ENCODE results near the gene NFKBIA.
"Not testable (repeated sequence)": the region's sequence is repeated elsewhere in the genome, so short reads cannot be mapped to it uniquely, and the experiment has no call there.

Gene NFKBIA

DNA sequence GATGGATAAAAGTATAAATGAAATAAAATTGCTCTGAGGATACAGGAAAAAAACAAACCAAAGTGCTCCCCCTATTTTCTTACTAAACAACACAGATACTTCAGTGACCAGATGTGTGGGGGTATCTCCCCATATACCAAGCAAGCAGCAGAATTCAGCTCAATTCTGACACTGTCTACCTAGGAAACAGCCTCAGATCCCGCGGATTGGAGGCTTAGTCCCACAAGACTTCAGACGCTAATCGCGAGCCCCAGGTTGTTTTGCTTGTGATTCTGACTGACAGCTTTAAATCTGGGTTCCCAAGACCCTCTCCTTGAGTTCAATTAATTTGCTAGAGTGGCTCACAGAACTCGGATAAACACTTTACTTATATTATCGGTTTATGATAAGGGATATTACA lies 17.3 kb downstream of the NFKBIA start:
- peaks cover 10% of the 10 kb centered on the region for H3K4me1 ChIP-seq (ENCODE audit: control insufficient read depth, low read depth, low read length)
- no peak overlapping the region for H3K4me3 ChIP-seq (ENCODE audit: low read length)
- H3K9me3 ChIP-seq (ENCODE audit: control insufficient read depth, low read depth, low read length): no peaks in the 10 kb centered on the region
- no peak overlapping the region for H3K9ac ChIP-seq (ENCODE audit: low read length)
- H3K27me3 ChIP-seq (ENCODE audit: control insufficient read depth, insufficient read depth, low read length): no peaks in the 10 kb centered on the region
- H3K27ac ChIP-seq (ENCODE audit: low read length): no peak overlapping the region
- H3K36me3 ChIP-seq (ENCODE audit: control insufficient read depth, low read depth, low read length): no peaks in the 10 kb centered on the region

DNA sequence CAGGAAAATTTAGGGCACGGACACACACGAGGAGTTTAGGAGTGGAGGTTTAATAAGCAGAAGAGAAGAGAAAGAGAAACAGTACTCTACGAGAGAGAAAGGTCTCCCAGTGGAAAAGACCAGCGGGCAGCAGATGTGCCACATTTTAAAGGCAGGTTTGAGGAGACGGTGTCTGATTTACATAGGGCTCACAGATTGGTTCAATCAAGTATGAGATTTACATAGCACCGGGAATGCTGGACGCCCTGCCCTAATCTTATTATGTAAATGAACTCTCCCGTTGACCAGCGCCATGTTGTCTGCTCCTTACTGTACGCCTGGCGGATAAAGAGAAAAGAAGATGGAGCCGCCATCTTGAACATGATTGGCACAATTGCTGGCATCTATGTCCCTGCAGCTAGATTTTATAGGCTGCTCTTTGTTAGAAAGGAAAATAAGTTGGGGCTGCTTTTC lies 17.9 kb downstream of the NFKBIA start:
- Histone ChIP-seq H3K27me3 (ENCODE audit: control insufficient read depth, insufficient read depth, low read length) (no peaks in the 10 kb centered on the region), H3K4me3 (ENCODE audit: low read length) (no peak overlapping the region), H3K27ac (ENCODE audit: low read length) (no peak overlapping the region), H3K9me3 (ENCODE audit: control insufficient read depth, low read depth, low read length) (no peaks in the 10 kb centered on the region), H3K36me3 (ENCODE audit: control insufficient read depth, low read depth, low read length) (no peaks in the 10 kb centered on the region), H3K9ac (ENCODE audit: low read length) (no peak overlapping the region), H3K4me1 (ENCODE audit: control insufficient read depth, low read depth, low read length) (peaks cover 10% of the 10 kb centered on the region)

DNA sequence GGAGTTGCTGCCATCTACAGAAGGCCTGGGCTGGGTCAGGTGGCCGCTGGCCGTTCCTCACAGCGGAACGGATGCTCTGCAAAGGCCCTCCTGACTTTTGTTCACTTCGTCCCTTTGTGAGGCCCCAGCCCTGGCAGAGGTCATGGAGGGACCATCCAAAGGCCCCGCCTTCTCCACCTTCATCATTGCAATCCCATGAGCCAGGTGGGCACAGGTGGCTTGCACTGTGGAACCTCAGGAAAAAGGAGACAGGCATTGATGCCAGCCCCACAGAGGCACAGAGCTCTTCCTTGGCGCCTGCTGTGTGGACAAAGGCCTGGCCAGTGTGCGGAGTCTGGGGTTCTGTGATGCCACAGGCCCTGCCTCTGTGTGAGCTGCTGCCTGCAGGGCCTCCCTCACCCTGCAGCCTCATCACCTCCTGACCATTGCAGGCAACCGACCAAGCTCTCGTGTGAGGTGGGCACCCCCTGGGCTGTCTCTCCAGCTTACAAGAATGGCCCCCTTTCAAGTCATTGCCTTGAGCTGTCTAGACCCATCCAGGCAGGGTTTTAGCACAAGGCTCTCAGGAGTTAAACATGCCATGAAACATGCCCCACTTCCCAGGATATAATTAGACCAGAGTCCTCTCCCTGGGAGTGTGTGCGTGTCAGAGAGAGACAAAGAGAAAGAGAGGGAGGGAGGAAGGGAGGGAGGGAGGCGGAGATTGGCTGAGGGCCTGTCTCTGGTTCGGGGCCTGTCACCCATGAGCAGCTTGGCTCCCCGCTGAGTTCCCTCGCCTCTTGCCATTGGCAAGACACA lies 19.3 kb downstream of the NFKBIA start:
- no peak overlapping the region for H3K9ac ChIP-seq (ENCODE audit: low read length)
- no peaks in the 10 kb centered on the region for H3K9me3 ChIP-seq (ENCODE audit: control insufficient read depth, low read depth, low read length)
- no peaks in the 10 kb centered on the region for H3K36me3 ChIP-seq (ENCODE audit: control insufficient read depth, low read depth, low read length)
- no peaks in the 10 kb centered on the region for H3K27me3 ChIP-seq (ENCODE audit: control insufficient read depth, insufficient read depth, low read length)
- H3K4me3 ChIP-seq (ENCODE audit: low read length): no peak overlapping the region
- H3K27ac ChIP-seq (ENCODE audit: low read length): no peak overlapping the region
- peaks cover 10% of the 10 kb centered on the region for H3K4me1 ChIP-seq (ENCODE audit: control insufficient read depth, low read depth, low read length)

DNA sequence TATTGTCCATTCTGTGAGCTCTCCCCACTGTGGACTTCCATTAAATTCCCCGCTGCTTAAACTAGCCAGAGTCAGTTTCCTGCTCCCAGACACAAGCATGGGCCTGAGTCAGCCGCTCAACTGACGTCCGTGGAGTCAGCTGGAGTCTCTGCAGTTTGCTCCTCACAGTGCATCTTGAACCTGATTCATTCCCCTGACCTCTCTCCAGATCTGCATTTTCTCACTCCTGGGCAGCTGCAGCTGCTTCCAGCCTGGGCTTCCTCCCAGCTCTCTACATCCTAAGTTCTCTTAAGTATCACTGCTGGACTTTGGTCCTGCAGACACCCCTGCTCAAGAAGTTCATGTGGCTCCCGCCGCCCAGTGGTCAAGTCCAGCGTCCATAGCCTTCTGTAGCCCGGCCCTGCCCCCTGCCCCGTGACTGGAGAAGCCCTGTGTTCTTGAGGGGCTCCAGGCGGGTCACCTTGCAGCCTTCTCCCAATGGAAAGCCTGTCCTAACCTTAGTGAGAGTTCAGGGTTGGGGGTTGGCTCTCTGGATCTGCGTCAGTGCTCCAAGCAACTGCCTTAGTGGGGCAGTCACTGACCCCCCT lies 20.0 kb downstream of the NFKBIA start:
- H3K4me3 ChIP-seq (ENCODE audit: low read length): no peak overlapping the region
- no peaks in the 10 kb centered on the region for H3K27me3 ChIP-seq (ENCODE audit: control insufficient read depth, insufficient read depth, low read length)
- no peaks in the 10 kb centered on the region for H3K36me3 ChIP-seq (ENCODE audit: control insufficient read depth, low read depth, low read length)
- H3K27ac ChIP-seq (ENCODE audit: low read length): no peak overlapping the region
- no peaks in the 10 kb centered on the region for H3K9me3 ChIP-seq (ENCODE audit: control insufficient read depth, low read depth, low read length)
- peaks cover 10% of the 10 kb centered on the region for H3K4me1 ChIP-seq (ENCODE audit: control insufficient read depth, low read depth, low read length)
- no peak overlapping the region for H3K9ac ChIP-seq (ENCODE audit: low read length)

DNA sequence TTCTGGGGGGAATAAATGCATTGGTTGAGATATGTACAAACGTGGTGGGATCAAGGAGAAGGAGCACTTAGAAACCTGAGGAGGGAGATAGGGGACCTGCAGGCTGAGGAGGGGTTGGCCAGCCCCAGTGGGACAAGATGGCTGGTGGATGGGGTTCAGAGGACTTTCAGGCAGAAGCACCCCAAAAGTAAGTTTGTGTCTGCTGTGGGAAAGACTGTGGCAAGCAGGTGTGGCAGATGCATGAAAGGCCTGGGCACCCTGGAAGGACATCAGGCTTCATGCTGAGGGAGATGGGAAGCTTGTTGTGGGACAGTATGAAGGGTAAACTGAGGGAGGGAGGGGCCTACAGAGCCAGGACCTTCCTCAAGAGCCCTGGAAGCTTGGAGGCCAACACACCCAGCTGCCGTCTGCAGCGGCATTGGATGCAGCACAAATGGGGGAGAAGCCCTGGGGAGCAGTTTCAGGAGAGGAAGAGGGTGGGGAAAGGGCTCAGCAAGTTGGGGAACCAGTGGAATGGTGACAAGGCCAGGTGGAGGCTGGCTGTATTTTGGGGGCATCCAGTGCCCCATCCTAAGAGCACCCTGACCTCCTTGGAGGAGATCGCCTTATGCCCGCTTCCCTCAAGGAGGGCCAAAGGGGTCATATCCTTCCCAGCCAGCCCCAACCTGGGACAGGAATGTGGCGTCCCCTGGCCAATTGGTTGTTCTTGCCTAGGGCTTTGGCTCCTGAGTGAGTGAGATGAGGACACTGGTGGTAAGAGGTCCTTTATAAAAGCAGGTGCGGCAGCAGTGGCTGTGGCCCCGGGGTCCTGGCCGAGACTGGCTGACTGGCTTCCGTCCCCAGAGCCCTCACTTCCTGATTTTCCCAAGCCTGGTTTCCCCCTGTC lies 20.7 kb downstream of the NFKBIA start:
- Histone ChIP-seq H3K9ac (ENCODE audit: low read length) (no peak overlapping the region), H3K9me3 (ENCODE audit: control insufficient read depth, low read depth, low read length) (no peaks in the 10 kb centered on the region), H3K4me3 (ENCODE audit: low read length) (no peak overlapping the region), H3K27ac (ENCODE audit: low read length) (no peak overlapping the region), H3K27me3 (ENCODE audit: control insufficient read depth, insufficient read depth, low read length) (no peaks in the 10 kb centered on the region), H3K4me1 (ENCODE audit: control insufficient read depth, low read depth, low read length) (peaks cover 4% of the 10 kb centered on the region), H3K36me3 (ENCODE audit: control insufficient read depth, low read depth, low read length) (no peaks in the 10 kb centered on the region)

DNA sequence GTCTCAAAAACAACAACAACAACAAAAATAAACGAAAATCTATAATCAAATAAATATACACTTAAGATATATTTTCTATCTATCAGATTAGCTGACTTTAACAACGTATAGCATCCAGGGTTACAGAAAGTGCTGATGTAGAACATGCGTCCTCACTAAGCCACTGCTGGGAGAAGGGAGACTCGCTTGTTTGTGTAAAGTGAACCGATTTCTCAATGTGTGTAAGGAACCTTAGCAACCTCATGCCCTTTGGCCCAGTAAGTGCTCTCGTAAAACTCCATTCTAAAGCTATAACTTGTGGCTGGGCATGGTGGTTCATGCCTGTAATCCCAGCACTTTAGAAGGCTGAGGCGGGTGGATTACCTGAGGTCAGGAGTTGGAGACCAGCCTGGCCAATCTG lies 23.8 kb downstream of the NFKBIA start:
- no peak overlapping the region for H3K27ac ChIP-seq (ENCODE audit: low read length)
- no peaks in the 10 kb centered on the region for H3K27me3 ChIP-seq (ENCODE audit: control insufficient read depth, insufficient read depth, low read length)
- H3K4me3 ChIP-seq (ENCODE audit: low read length): no peak overlapping the region
- H3K36me3 ChIP-seq (ENCODE audit: control insufficient read depth, low read depth, low read length): no peaks in the 10 kb centered on the region
- H3K9ac ChIP-seq (ENCODE audit: low read length): no peak overlapping the region
- H3K4me1 ChIP-seq (ENCODE audit: control insufficient read depth, low read depth, low read length): peaks cover 2% of the 10 kb centered on the region
- no peaks in the 10 kb centered on the region for H3K9me3 ChIP-seq (ENCODE audit: control insufficient read depth, low read depth, low read length)

DNA sequence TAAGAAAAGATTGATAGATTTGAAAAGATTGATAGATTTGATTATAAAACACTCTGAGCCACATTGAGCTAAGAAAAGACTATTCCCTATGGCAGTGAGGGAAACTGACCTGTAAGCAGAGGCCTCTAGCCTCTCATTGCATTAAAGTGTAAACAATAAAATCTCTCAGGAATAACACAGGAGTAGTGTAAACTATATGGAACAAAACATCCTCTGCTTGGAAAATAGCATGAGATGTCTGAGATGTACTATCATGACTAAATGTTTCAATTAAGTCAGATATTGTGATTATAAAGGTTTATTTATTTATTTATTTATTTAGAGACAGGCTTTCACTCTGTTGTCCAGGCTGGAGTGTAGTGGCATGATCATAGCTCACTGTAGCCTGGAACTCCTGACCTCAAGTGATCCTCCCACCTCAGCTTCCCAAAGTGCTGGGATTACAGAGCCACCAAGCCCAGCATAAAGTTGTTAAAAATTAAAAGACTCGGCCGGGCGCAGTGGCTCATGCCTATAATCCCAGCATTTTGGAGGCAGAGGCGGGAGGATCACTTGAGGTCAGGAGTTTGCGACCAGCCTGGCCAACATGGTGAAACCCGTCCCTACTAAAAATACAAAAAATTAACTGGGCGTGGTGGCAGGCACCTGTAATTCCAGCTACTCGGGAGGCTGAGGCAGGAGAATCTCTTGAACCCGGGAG lies 25.2 kb downstream of the NFKBIA start:
- H3K27me3 ChIP-seq (ENCODE audit: control insufficient read depth, insufficient read depth, low read length); H3K36me3 ChIP-seq (ENCODE audit: control insufficient read depth, low read depth, low read length); H3K4me1 ChIP-seq (ENCODE audit: control insufficient read depth, low read depth, low read length); H3K9me3 ChIP-seq (ENCODE audit: control insufficient read depth, low read depth, low read length); H3K9ac ChIP-seq (ENCODE audit: low read length); H3K27ac ChIP-seq (ENCODE audit: low read length); H3K4me3 ChIP-seq (ENCODE audit: low read length): not testable (repeated sequence)

DNA sequence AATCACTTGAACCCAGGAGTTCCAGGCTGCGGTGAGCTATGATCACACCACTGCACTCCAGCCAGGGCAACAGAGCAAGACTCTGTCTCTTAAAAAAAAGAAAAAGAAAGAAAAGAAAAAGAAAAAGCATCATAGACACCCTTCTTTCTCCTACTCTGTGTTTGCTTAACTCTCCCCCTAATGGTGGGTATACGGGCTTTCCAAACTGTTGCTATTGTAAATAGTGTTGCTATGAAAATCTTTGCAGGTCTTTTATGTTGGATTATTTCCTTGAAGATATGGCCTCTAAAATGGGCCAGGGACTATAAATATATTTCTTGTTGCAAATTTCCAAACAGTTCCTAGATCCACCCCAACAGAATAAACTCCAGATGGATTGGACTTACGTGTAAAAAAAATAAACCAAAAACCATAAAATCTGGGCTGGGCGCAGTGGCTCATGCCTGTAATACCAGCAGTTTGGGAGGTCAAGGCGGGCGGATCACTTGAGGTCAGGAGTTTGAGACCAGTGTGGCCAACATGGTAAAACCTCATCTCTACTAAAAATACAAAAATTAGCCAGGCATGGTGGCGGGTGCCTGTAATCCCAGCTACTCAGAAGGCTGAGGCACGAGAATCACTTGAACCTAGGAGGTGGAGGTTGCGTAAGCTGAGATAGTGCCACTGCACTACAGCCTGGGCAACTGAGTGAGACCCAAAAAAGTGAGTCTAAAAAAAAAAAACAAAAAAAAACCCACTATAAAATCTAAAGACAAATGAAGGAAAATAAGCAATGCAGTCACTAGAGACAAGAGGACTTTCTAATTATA lies 25.9 kb downstream of the NFKBIA start:
- H3K27ac ChIP-seq (ENCODE audit: low read length): no peak overlapping the region
- H3K4me3 ChIP-seq (ENCODE audit: low read length): no peak overlapping the region
- H3K9me3 ChIP-seq (ENCODE audit: control insufficient read depth, low read depth, low read length): no peaks in the 10 kb centered on the region
- no peaks in the 10 kb centered on the region for H3K36me3 ChIP-seq (ENCODE audit: control insufficient read depth, low read depth, low read length)
- no peak overlapping the region for H3K9ac ChIP-seq (ENCODE audit: low read length)
- no peaks in the 10 kb centered on the region for H3K4me1 ChIP-seq (ENCODE audit: control insufficient read depth, low read depth, low read length)
- H3K27me3 ChIP-seq (ENCODE audit: control insufficient read depth, insufficient read depth, low read length): no peaks in the 10 kb centered on the region

DNA sequence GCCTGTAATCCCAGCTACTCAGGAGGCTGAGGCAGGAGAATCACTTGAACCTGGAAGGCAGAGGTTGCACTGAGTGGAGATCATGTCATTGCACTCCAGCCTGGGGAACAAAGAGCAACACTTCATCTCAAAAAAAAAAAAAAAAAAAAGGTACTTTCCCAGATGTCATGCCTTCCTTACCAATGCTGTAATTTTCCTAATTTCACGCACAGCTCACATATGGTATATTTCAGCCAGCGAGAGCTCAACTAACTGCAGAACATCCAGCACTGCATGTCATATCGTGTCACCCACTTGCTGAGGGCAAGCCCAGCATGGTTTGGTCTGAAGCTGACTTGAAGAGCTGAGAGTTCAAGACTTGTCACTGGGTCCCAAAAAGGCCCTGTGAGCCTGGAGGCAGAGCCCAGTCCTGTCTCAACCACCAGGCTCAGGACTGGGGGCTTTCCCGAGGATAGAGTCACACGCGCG lies 29.0 kb downstream of the NFKBIA start:
- Histone ChIP-seq H3K27ac (ENCODE audit: low read length) (no peak overlapping the region), H3K4me3 (ENCODE audit: low read length) (no peak overlapping the region)

DNA sequence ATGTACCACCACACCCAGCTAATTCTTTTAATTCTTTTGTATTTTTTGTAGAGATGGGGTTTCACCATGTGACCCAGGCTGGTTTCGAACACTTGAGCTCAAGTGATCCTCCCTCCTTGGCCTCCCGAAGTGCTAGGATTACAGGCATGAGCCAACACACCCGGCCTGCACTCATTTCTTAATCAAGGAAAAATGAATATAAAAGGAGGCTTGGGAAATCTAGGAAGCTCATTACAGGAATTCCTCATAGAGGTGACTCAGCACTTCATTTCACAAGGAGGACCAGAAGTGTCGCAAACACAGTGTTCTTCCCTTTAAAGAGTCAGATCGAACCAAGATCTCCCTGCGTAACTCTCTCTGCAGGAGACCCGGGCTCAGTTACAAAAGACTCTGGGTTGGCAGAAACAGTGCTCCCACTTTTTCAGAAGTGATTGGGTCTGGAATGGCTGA lies 30.3 kb downstream of the NFKBIA start:
- H3K9ac ChIP-seq (ENCODE audit: low read length): no peak overlapping the region
- H3K27me3 ChIP-seq (ENCODE audit: control insufficient read depth, insufficient read depth, low read length): no peaks in the 10 kb centered on the region
- no peaks in the 10 kb centered on the region for H3K4me1 ChIP-seq (ENCODE audit: control insufficient read depth, low read depth, low read length)
- H3K9me3 ChIP-seq (ENCODE audit: control insufficient read depth, low read depth, low read length): no peaks in the 10 kb centered on the region
- no peak overlapping the region for H3K27ac ChIP-seq (ENCODE audit: low read length)
- no peaks in the 10 kb centered on the region for H3K36me3 ChIP-seq (ENCODE audit: control insufficient read depth, low read depth, low read length)
- H3K4me3 ChIP-seq (ENCODE audit: low read length): no peak overlapping the region

More for the DNA sequence above, 29.0 kb downstream of the NFKBIA start:
- Histone ChIP-seq H3K36me3 (ENCODE audit: control insufficient read depth, low read depth, low read length) (no peaks in the 10 kb centered on the region), H3K9ac (ENCODE audit: low read length) (no peak overlapping the region), H3K4me1 (ENCODE audit: control insufficient read depth, low read depth, low read length) (no peaks in the 10 kb centered on the region), H3K27me3 (ENCODE audit: control insufficient read depth, insufficient read depth, low read length) (no peaks in the 10 kb centered on the region), H3K9me3 (ENCODE audit: control insufficient read depth, low read depth, low read length) (no peaks in the 10 kb centered on the region)
